K562 (cell line): ENCODE results near the gene MALRD1. TPM values are rescaled to one million over a fixed set of nuclear protein-coding genes. Genes with fewer than 3 reads are reported as not detected.

Source experiments
- BHLHE40 ChIP-seq: IDR thresholded peaks from 2 replicates; pipeline ENCODE4 v1.6.1; 2011; ENCODE audit warnings: low read length, improper control_type of control experiment
- polyA plus RNA-seq, 8 experiments: library from polyadenylated mRNA; depleted of rRNA in 4 of 8; stranded (reverse) in 5 of 8; unstranded in 3 of 8; fragments of >200 nt; fragmentation: Nextera tagmentation in 2 of 8; fragmentation: Illumina TruSeq in 1 of 8; extraction: Ambion mirVana in 2 of 8; extraction: Trizol in 1 of 8; gene quantifications; 2 replicates each; pipeline versions ENCODE4 v1.2.1 to v1.2.3, GENCODE V29; 2011 to 2014; ENCODE audit warnings: inconsistent platforms in 1 of 8, missing spikeins in 1 of 8
- total RNA-seq, 7 experiments: library from RNA; depleted of rRNA in 6 of 7; stranded (reverse); fragments of >200 nt in 6 of 7; fragmentation: Illumina TruSeq in 2 of 7; extraction: Trizol in 2 of 7; gene quantifications; 2 replicates each; pipeline versions ENCODE4 v1.2.1 to v1.2.3, GENCODE V29; 2011 to 2021; ENCODE audit warnings: low replicate concordance in 1 of 7
- TF ChIP-seq, protein P1 (sequence below): fragments of 200-600 bp; sonication (generic); IDR thresholded peaks from one replicate; pipeline ENCODE4 v1.6.1; 2012; ENCODE audit warnings: mild to moderate bottlenecking, low read depth, low read length, inconsistent platforms

Gene MALRD1
- total and polyA plus RNA-seq, 9 of the 15 experiments (the other 6 are each of a cell fraction or from before 2014, with no cell fraction given): not detected

GRCh38 chr10:19710600-19710999 lies 662.0 kb downstream of the MALRD1 start (continued):
- TF ChIP-seq, protein P1, sequence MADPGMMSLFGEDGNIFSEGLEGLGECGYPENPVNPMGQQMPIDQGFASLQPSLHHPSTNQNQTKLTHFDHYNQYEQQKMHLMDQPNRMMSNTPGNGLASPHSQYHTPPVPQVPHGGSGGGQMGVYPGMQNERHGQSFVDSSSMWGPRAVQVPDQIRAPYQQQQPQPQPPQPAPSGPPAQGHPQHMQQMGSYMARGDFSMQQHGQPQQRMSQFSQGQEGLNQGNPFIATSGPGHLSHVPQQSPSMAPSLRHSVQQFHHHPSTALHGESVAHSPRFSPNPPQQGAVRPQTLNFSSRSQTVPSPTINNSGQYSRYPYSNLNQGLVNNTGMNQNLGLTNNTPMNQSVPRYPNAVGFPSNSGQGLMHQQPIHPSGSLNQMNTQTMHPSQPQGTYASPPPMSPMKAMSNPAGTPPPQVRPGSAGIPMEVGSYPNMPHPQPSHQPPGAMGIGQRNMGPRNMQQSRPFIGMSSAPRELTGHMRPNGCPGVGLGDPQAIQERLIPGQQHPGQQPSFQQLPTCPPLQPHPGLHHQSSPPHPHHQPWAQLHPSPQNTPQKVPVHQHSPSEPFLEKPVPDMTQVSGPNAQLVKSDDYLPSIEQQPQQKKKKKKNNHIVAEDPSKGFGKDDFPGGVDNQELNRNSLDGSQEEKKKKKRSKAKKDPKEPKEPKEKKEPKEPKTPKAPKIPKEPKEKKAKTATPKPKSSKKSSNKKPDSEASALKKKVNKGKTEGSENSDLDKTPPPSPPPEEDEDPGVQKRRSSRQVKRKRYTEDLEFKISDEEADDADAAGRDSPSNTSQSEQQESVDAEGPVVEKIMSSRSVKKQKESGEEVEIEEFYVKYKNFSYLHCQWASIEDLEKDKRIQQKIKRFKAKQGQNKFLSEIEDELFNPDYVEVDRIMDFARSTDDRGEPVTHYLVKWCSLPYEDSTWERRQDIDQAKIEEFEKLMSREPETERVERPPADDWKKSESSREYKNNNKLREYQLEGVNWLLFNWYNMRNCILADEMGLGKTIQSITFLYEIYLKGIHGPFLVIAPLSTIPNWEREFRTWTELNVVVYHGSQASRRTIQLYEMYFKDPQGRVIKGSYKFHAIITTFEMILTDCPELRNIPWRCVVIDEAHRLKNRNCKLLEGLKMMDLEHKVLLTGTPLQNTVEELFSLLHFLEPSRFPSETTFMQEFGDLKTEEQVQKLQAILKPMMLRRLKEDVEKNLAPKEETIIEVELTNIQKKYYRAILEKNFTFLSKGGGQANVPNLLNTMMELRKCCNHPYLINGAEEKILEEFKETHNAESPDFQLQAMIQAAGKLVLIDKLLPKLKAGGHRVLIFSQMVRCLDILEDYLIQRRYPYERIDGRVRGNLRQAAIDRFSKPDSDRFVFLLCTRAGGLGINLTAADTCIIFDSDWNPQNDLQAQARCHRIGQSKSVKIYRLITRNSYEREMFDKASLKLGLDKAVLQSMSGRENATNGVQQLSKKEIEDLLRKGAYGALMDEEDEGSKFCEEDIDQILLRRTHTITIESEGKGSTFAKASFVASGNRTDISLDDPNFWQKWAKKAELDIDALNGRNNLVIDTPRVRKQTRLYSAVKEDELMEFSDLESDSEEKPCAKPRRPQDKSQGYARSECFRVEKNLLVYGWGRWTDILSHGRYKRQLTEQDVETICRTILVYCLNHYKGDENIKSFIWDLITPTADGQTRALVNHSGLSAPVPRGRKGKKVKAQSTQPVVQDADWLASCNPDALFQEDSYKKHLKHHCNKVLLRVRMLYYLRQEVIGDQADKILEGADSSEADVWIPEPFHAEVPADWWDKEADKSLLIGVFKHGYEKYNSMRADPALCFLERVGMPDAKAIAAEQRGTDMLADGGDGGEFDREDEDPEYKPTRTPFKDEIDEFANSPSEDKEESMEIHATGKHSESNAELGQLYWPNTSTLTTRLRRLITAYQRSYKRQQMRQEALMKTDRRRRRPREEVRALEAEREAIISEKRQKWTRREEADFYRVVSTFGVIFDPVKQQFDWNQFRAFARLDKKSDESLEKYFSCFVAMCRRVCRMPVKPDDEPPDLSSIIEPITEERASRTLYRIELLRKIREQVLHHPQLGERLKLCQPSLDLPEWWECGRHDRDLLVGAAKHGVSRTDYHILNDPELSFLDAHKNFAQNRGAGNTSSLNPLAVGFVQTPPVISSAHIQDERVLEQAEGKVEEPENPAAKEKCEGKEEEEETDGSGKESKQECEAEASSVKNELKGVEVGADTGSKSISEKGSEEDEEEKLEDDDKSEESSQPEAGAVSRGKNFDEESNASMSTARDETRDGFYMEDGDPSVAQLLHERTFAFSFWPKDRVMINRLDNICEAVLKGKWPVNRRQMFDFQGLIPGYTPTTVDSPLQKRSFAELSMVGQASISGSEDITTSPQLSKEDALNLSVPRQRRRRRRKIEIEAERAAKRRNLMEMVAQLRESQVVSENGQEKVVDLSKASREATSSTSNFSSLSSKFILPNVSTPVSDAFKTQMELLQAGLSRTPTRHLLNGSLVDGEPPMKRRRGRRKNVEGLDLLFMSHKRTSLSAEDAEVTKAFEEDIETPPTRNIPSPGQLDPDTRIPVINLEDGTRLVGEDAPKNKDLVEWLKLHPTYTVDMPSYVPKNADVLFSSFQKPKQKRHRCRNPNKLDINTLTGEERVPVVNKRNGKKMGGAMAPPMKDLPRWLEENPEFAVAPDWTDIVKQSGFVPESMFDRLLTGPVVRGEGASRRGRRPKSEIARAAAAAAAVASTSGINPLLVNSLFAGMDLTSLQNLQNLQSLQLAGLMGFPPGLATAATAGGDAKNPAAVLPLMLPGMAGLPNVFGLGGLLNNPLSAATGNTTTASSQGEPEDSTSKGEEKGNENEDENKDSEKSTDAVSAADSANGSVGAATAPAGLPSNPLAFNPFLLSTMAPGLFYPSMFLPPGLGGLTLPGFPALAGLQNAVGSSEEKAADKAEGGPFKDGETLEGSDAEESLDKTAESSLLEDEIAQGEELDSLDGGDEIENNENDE: no peak
- no peak for TF ChIP-seq BHLHE40
